Neuronal stem cell (in vitro differentiated cells): ENCODE measurements around the gene FXYD6.
A peak's percentile ranks its signal among the peaks of the same experiment; 100 is the strongest.

Source experiments
- DNase-seq: peaks from one replicate; pipeline ENCODE4 v3.0.0-alpha.2; 2013; ENCODE audit warnings: low spot score
- H2AFZ ChIP-seq: one replicate; pipeline ENCODE4 v1.6.1; 2013; ENCODE audit warnings: mild to moderate bottlenecking, low read length, inconsistent platforms
- H2AK5ac ChIP-seq: 2 replicates; pipeline ENCODE4 v1.6.1; 2013; ENCODE audit warnings: low read depth, mild to moderate bottlenecking, inconsistent platforms, low read length, moderate library complexity, mixed read lengths
- H2BK120ac ChIP-seq: 2 replicates; pipeline ENCODE4 v1.6.1; 2013; ENCODE audit warnings: low read depth, mild to moderate bottlenecking, inconsistent platforms, low read length, moderate library complexity, mixed read lengths
- H2BK12ac ChIP-seq: one replicate; pipeline ENCODE4 v1.6.1; 2013; ENCODE audit warnings: low read length, inconsistent platforms
- H2BK15ac ChIP-seq: 2 replicates; pipeline ENCODE4 v1.6.1; 2013; ENCODE audit warnings: mild to moderate bottlenecking, low read length, inconsistent platforms, mixed read lengths
- H2BK5ac ChIP-seq: one replicate; pipeline ENCODE4 v1.6.1; 2013; ENCODE audit warnings: inconsistent platforms, mild to moderate bottlenecking, low read length, moderate library complexity
- H3K14ac ChIP-seq: one replicate; pipeline ENCODE4 v1.6.1; 2013; ENCODE audit warnings: low read length, inconsistent platforms
- H3K18ac ChIP-seq: 2 replicates; pipeline ENCODE4 v1.6.1; 2013; ENCODE audit warnings: low read length, inconsistent platforms
- H3K23ac ChIP-seq: 2 replicates; pipeline ENCODE4 v1.6.1; 2013; ENCODE audit warnings: low read depth, mild to moderate bottlenecking, mixed read lengths, low read length, inconsistent platforms; ENCODE audit not compliant: poor library complexity
- H3K27ac ChIP-seq: replicated peaks from 3 replicates; pipeline ENCODE4 v1.5.1; 2013; ENCODE audit warnings: low read length, inconsistent platforms
- H3K27me3 ChIP-seq, 3 experiments: 2 replicates each; pipeline ENCODE4 v1.6.1; 2013; ENCODE audit warnings: low read length in 3 of 3, mild to moderate bottlenecking in 2 of 3, inconsistent platforms in 1 of 3, low read depth in 1 of 3, mixed read lengths in 1 of 3, moderate library complexity in 1 of 3; ENCODE audit not compliant: control insufficient read depth in 3 of 3, insufficient read depth in 3 of 3
- H3K36me3 ChIP-seq, 2 donors: replicated peaks in 1 of 2; 2 replicates each; pipeline ENCODE4 v1.6.1; 2013; ENCODE audit warnings: low read length in 2 of 2; ENCODE audit not compliant: control insufficient read depth in 2 of 2, insufficient read depth in 2 of 2
- H3K4ac ChIP-seq: 2 replicates; pipeline ENCODE4 v1.6.1; 2013; ENCODE audit warnings: inconsistent platforms, mild to moderate bottlenecking, low read length, moderate library complexity
- H3K4me1 ChIP-seq, 2 donors: 1 replicate in 1 of 2; 2 replicates in 1 of 2; pipeline ENCODE4 v1.6.1; 2013; ENCODE audit warnings: low read length in 2 of 2, low read depth in 1 of 2; ENCODE audit not compliant: control insufficient read depth in 2 of 2, insufficient read depth in 1 of 2
- H3K4me2 ChIP-seq: one replicate; pipeline ENCODE4 v1.6.1; 2013; ENCODE audit warnings: mild to moderate bottlenecking, low read length, inconsistent platforms; ENCODE audit not compliant: insufficient read depth, poor library complexity, severe bottlenecking
- H3K4me3 ChIP-seq, 2 donors: 2 replicates each; pipeline ENCODE4 v1.5.1; 2013; ENCODE audit warnings: low read length in 2 of 2, mild to moderate bottlenecking in 2 of 2, inconsistent platforms in 1 of 2, moderate library complexity in 1 of 2
- H3K79me1 ChIP-seq: one replicate; pipeline ENCODE4 v1.6.1; 2013; ENCODE audit warnings: low read depth, mild to moderate bottlenecking, inconsistent platforms, low read length, moderate library complexity
- H3K9ac ChIP-seq: one replicate; pipeline ENCODE4 v1.6.1; 2013; ENCODE audit warnings: mild to moderate bottlenecking, low read depth, low read length, inconsistent platforms; ENCODE audit not compliant: poor library complexity
- H3K9me3 ChIP-seq, 2 donors: replicated peaks in 1 of 2; 2 replicates each; pipeline versions ENCODE3 to v1.6.1; 2013; ENCODE audit warnings: low read length in 2 of 2, mild to moderate bottlenecking in 2 of 2, inconsistent platforms in 1 of 2, low read depth in 1 of 2, mixed read lengths in 1 of 2, moderate library complexity in 1 of 2; ENCODE audit not compliant: control insufficient read depth in 2 of 2, insufficient read depth in 1 of 2
- H4K8ac ChIP-seq: one replicate; pipeline ENCODE4 v1.6.1; 2013; ENCODE audit warnings: low read depth, mild to moderate bottlenecking, inconsistent platforms, low read length, moderate library complexity
- H4K91ac ChIP-seq: one replicate; pipeline ENCODE4 v1.6.1; 2013; ENCODE audit warnings: low read length, low read depth, mild to moderate bottlenecking, inconsistent platforms; ENCODE audit not compliant: poor library complexity
- WGBS, 2 donors: extraction: QIAGEN DNeasy Blood & Tissue Kit; methylation state at CpG; one replicate each; pipeline ENCODE4 v1.1.7; 2013; ENCODE audit warnings: missing lambda C conversion rate in 2 of 2, mixed read lengths in 1 of 2; ENCODE audit not compliant: insufficient read length in 2 of 2, insufficient replicate concordance in 1 of 2; ENCODE audit errors: extremely low coverage in 2 of 2; 5-methylcytosine and 5-hydroxymethylcytosine counted together

The FXYD6 gene

GRCh38 chr11:117819096-117820040 is 57.1 kb downstream of the FXYD6 start:
- Histone ChIP-seq H3K27me3 (peaks cover 0 to 32% (median 0%) of the 10 kb centered on the region in 3 experiments), H2BK12ac (no peak overlapping the region), H4K91ac (no peak overlapping the region), H3K9me3 (no peaks in the 10 kb centered on the region), H3K14ac (no peak overlapping the region), H4K8ac (no peak overlapping the region), H3K27ac (no peak overlapping the region), H3K18ac (peak overlapping the region; percentile 42), H3K23ac (no peak overlapping the region), H3K4me1 (peaks cover 23 to 27% of the 10 kb centered on the region in 2 donors), H3K36me3 (no peaks in the 10 kb centered on the region), H2BK5ac (peak overlapping the region; percentile 58), H2AK5ac (peak overlapping the region; percentile 1), H2BK120ac (no peak overlapping the region), H3K9ac (no peak overlapping the region), H3K79me1 (no peaks in the 10 kb centered on the region), H3K4me2 (no peak overlapping the region), H2AFZ (no peak overlapping the region), H3K4me3 (no peak overlapping the region), H3K4ac (no peak overlapping the region), H2BK15ac (no peak overlapping the region)
- DNase-seq, result peak; percentile 64
- no CpG with 5 or more reads among the region's 10 CpGs for WGBS, 2 donors

GRCh38 chr11:117818041-117818873 is 58.2 kb downstream of the FXYD6 start:
- H3K4ac ChIP-seq, result no peak overlapping the region
- H3K4me3 ChIP-seq, result no peak overlapping the region
- peak overlapping the region; percentile 70 for H2AK5ac ChIP-seq
- H3K27ac ChIP-seq, result no peak overlapping the region
- H4K8ac ChIP-seq, result no peak overlapping the region
- H3K4me1 ChIP-seq, result peaks cover 20 to 29% of the 10 kb centered on the region in 2 donors
- no peak overlapping the region for H3K4me2 ChIP-seq
- no peak overlapping the region for H3K14ac ChIP-seq
- peaks cover 0 to 26% (median 0%) of the 10 kb centered on the region in 3 experiments for H3K27me3 ChIP-seq
- H3K79me1 ChIP-seq, result no peaks in the 10 kb centered on the region
- H4K91ac ChIP-seq, result no peak overlapping the region
- no peak overlapping the region for H2BK5ac ChIP-seq
- H3K9ac ChIP-seq, result no peak overlapping the region
- no peak overlapping the region for H3K23ac ChIP-seq
- DNase-seq, result no peak
- no peaks in the 10 kb centered on the region for H3K36me3 ChIP-seq
- no peak overlapping the region for H2BK12ac ChIP-seq
- no peak overlapping the region for H2AFZ ChIP-seq
- H3K18ac ChIP-seq, result no peak overlapping the region
- no peak overlapping the region for H2BK120ac ChIP-seq
- no CpG with 5 or more reads among the region's 9 CpGs for WGBS, 2 donors
- H2BK15ac ChIP-seq, result peak overlapping the region; percentile 54
- no peaks in the 10 kb centered on the region for H3K9me3 ChIP-seq

GRCh38 chr11:117817368-117818040 is 59.0 kb downstream of the FXYD6 start:
- Histone ChIP-seq H3K9me3 (no peaks in the 10 kb centered on the region), H3K4ac (no peak overlapping the region), H2BK12ac (peak overlapping the region; percentile 75), H4K8ac (no peak overlapping the region), H2BK120ac (no peak overlapping the region), H3K27ac (no peak overlapping the region), H4K91ac (no peak overlapping the region), H2AFZ (peak overlapping the region; percentile 77), H3K14ac (no peak overlapping the region), H3K36me3 (no peaks in the 10 kb centered on the region), H3K4me2 (peak overlapping the region; percentile 49), H3K79me1 (no peaks in the 10 kb centered on the region), H3K18ac (peak overlapping the region; percentile 50), H3K27me3 (peaks cover 0 to 19% (median 0%) of the 10 kb centered on the region in 3 experiments), H3K23ac (peak overlapping the region; percentile 49), H2BK5ac (peak overlapping the region; percentile 85), H2BK15ac (peak overlapping the region; percentile 77), H3K4me3 (no peak overlapping the region), H2AK5ac (peak overlapping the region; percentile 98), H3K4me1 (peaks cover 20 to 29% of the 10 kb centered on the region in 2 donors), H3K9ac (no peak overlapping the region)
- peak; percentile 84 for DNase-seq
- no CpG with 5 or more reads among the region's 19 CpGs for WGBS, 2 donors
